Measurements from ENCODE around the gene FJX1. TPM values are rescaled to one million over a fixed set of nuclear protein-coding genes. Genes with fewer than 3 reads are reported as not detected.

FJX1 gene
- total and polyA plus RNA-seq, 2 experiments from 2014 or later = 1.7 to 4.1 TPM

DNA sequence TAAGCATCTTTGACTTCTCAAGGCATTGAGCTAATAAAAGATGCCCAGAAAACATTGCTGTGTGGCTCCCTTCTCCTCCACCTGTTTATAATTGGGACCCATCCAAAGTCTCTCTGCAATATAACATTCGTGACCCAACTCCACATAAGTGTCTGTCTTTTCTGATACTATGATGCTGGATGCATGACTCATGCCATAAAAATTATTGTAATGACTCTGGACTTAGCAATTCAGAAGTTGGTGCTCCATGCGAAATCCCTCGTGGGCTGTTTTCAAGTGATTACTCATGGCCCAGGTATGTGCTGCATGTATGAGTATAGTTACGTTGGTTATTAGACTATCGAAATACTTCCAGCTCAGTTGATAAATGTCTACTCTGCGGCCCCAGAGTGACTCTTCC, 11.7 kb downstream of the FJX1 start:
- DNase-seq (ENCODE audit: low read depth in 1 of 2, low spot score in 1 of 2) = peak in 1 of 2 donors; percentile 96
- TF ChIP-seq, protein P1, sequence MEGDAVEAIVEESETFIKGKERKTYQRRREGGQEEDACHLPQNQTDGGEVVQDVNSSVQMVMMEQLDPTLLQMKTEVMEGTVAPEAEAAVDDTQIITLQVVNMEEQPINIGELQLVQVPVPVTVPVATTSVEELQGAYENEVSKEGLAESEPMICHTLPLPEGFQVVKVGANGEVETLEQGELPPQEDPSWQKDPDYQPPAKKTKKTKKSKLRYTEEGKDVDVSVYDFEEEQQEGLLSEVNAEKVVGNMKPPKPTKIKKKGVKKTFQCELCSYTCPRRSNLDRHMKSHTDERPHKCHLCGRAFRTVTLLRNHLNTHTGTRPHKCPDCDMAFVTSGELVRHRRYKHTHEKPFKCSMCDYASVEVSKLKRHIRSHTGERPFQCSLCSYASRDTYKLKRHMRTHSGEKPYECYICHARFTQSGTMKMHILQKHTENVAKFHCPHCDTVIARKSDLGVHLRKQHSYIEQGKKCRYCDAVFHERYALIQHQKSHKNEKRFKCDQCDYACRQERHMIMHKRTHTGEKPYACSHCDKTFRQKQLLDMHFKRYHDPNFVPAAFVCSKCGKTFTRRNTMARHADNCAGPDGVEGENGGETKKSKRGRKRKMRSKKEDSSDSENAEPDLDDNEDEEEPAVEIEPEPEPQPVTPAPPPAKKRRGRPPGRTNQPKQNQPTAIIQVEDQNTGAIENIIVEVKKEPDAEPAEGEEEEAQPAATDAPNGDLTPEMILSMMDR (IDR thresholded peaks at IDR 0.05; ENCODE audit: low read depth, low read length) = no peak
- no peak overlapping the region for H3K4me3 ChIP-seq
- H3K27ac ChIP-seq = no peak overlapping the region
- no peaks in the 10 kb centered on the region for H3K9me3 ChIP-seq (ENCODE audit: low read depth)
- H3K36me3 ChIP-seq = no peaks in the 10 kb centered on the region
- H3K4me1 ChIP-seq (ENCODE audit: low read depth) = no peaks in the 10 kb centered on the region
- peaks cover 40% of the 10 kb centered on the region for H3K27me3 ChIP-seq

DNA sequence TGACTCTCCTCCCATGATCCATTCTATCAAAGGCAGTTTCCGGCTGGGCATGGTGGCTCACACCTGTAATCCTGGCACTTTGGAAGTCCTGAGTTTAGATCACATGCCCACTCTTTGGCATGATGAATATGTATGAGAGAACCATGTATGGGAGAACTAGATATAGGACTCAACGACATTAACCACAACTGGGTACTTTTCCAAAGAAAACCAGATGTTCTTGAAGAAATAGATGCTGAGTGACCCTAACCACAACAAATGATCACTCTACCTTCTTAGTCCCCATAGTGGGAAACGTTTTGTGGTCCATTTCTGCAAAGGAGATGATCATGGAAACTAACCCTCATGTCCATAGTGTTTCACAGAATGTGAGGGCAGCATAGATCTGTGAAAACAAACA, 13.6 kb downstream of the FJX1 start:
- no peaks in the 10 kb centered on the region for H3K9me3 ChIP-seq (ENCODE audit: low read depth)
- TF ChIP-seq, protein P1 (IDR thresholded peaks at IDR 0.05; ENCODE audit: low read depth, low read length) = no peak
- peaks cover 33% of the 10 kb centered on the region for H3K27me3 ChIP-seq
- no peaks in the 10 kb centered on the region for H3K36me3 ChIP-seq
- H3K27ac ChIP-seq = no peak overlapping the region
- H3K4me1 ChIP-seq (ENCODE audit: low read depth) = no peaks in the 10 kb centered on the region
- H3K4me3 ChIP-seq = no peak overlapping the region
- no peak for DNase-seq (ENCODE audit: low read depth in 1 of 2, low spot score in 1 of 2)

DNA sequence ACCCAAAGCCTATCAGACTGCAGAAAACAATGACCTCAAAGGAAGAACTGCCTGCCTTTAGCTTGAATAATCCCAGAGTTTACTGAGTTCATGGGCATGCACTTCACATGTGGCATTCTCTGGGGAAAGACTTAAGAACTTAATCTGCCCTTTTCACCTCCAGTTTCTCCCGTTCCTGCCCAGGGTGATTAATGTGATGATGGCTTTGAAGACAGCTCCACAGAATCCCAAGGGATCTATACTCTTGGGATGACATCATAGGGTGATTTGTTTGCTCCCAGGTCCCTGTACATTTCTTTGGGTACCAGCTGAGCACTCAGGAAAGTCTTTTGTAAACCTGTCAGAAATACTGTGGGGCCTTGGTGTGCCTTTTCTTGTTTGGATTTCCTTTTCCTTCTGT, 14.0 kb downstream of the FJX1 start:
- Histone ChIP-seq H3K27ac (no peak overlapping the region), H3K36me3 (no peaks in the 10 kb centered on the region), H3K27me3 (peaks cover 34% of the 10 kb centered on the region), H3K4me3 (no peak overlapping the region), H3K4me1 (ENCODE audit: low read depth) (no peaks in the 10 kb centered on the region), H3K9me3 (ENCODE audit: low read depth) (no peaks in the 10 kb centered on the region)
- TF ChIP-seq, protein P1 (IDR thresholded peaks at IDR 0.05; ENCODE audit: low read depth, low read length) = no peak
- no peak for DNase-seq (ENCODE audit: low read depth in 1 of 2, low spot score in 1 of 2)

DNA sequence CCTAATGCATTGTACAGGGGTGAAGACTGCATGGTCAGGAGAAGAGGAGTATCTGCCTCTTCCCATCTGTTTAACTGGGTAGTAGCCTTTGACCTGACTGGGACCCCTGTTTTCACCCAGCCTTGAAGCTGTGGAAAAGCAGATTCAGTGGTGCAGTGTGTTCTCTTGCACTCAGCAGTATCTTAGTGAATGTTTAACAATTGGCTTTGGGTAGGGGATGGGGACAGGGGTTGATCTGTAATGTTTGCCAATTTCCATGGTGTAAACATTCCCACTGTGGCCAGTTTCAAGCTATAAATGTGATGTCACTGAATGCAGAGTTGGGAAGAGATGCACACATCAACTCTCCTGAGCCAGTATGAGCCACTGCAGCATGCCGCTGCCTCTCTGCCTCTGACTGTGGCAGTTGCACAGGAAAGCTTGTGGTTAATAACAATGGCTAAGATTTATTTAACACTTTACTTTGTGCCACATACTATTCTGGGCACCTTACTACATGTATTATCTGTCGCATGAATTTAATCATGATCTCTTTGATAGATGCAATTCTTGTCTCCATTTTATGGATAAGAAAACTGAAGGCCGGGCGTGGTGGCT, 15.7 kb downstream of the FJX1 start:
- Histone ChIP-seq H3K9me3 (ENCODE audit: low read depth) (no peaks in the 10 kb centered on the region), H3K36me3 (no peaks in the 10 kb centered on the region), H3K27me3 (peaks cover 36% of the 10 kb centered on the region), H3K4me1 (ENCODE audit: low read depth) (no peaks in the 10 kb centered on the region), H3K27ac (no peak overlapping the region), H3K4me3 (no peak overlapping the region)
- DNase-seq (ENCODE audit: low read depth in 1 of 2, low spot score in 1 of 2) = no peak
- TF ChIP-seq, protein P1 (IDR thresholded peaks at IDR 0.05; ENCODE audit: low read depth, low read length) = no peak

DNA sequence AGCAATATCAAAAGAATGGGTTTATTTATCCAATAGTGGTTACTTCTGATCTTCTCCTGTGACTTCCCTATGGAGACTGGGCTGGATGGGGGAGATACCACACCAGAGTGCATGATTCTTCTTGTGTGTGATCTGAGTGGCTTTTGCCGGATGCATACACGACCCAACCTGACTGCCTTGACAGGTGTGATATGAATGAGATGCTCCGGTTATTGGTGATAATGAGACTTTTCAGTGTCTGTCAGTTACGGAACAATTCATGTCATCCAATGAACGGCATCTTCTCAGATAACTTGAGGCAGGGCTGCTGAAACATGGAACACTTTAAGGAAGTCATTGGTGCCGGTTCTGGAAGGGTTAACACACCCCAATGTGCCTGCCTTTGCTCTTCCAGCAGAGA, 17.7 kb downstream of the FJX1 start:
- H3K4me1 ChIP-seq (ENCODE audit: low read depth) = no peaks in the 10 kb centered on the region
- H3K36me3 ChIP-seq = no peaks in the 10 kb centered on the region
- no peak overlapping the region for H3K27ac ChIP-seq
- no peak overlapping the region for H3K4me3 ChIP-seq
- no peak for DNase-seq (ENCODE audit: low read depth in 1 of 2, low spot score in 1 of 2)
- TF ChIP-seq, protein P1 (IDR thresholded peaks at IDR 0.05; ENCODE audit: low read depth, low read length) = no peak
- peaks cover 20% of the 10 kb centered on the region for H3K27me3 ChIP-seq
- no peaks in the 10 kb centered on the region for H3K9me3 ChIP-seq (ENCODE audit: low read depth)

Data from cardiac muscle cell (in vitro differentiated cells and primary cell).